HG03469 (cell line): ENCODE results near the gene MOGAT3.
A peak's percentile ranks its signal among the peaks of the same experiment; 100 is the strongest.

ENCODE experiments used
- ATAC-seq: cut with Tn5 transposase; IDR thresholded peaks from one replicate; pipeline ENCODE4 v1.9.1; 2021; ENCODE audit warnings: mild to moderate bottlenecking, moderate library complexity, moderate number of reproducible peaks; ENCODE audit not compliant: unreplicated experiment

Gene MOGAT3

GRCh38 chr7:101173752-101174244 is 27.0 kb downstream of the MOGAT3 start:
- no peak for ATAC-seq

GRCh38 chr7:101172854-101173751 is 27.7 kb downstream of the MOGAT3 start:
- no peak for ATAC-seq

DNA sequence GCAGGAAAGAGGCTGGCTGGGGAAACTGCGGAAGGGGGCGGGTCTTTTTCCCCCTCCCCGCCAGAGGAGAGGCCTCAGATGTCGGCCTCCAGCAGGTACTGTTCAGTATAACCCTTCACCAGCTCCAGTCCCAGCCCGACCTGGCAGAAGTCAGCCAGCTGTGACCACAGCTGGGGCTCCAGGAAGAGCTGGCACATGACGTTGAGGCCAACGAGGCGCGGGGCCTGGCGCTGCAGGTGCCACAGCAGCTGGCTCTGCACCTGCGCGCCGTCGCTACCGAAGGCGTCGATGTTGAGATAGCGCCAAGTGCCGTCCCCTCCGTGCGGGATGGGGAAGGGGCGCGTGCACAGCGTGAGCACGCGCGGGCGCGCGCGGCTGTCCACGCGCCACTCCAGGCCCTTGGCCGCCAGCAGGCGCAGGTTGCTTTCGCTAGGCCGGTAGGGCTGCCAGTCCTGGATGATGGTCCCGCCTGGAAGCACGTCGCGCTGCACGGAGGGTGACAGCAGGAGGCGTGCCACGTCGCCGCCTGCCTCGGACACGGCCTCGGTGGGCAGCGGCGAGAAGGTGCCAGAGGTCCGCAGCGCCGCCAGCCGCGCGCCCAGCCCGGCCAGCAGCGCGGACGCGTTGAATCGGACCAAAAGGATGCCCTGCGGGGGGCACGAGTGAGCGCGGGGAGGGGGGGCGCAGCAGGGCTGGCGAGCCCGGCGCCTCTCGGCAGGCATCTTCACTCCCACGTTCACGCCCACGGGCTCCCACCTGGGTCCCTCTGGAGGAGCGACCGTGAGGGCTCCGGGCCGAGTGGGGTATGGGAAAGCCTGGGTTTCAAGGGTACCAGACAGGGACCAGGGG is 28.6 kb downstream of the MOGAT3 start:
- ATAC-seq = no peak

GRCh38 chr7:101171442-101171837 is 29.4 kb downstream of the MOGAT3 start:
- no peak for ATAC-seq

DNA sequence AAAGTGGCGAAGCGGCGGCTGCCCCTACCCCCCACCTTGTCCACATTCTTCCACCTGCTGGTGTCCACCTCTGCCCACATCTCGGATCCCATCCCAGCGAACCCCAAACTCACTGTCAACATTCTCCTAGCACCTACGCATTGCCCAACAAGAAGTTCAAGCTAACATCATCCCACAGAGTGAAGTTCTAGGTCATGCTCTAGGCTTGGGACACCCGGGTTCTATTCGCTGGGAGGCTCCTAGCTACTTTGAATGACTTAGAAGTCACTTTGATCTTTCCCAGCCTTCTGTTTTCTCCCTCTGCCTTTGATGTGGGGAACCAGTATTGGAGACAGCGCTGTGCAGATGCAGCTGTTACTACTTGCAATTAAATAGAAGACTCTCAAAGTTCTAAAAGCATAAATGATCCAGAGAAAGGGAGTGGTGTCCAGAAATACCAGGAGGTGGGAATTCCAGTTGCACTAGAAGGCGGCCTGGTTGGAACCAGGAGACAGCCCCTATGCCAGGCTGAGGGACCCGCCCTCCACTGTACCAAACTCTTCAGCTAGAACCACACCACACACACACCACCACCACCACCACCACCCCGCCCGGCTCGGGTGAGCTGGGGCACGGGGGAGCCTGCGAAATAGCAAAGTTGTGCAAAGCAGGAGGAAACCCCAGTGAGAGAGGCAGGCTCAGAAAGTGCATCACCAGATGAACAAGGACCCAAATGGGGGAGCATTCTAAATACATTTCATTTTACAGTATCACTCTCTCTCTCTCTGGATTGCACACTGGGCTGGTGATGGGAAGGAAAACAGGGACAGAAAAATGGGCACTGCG is 30.0 kb downstream of the MOGAT3 start:
- ATAC-seq = no peak

DNA sequence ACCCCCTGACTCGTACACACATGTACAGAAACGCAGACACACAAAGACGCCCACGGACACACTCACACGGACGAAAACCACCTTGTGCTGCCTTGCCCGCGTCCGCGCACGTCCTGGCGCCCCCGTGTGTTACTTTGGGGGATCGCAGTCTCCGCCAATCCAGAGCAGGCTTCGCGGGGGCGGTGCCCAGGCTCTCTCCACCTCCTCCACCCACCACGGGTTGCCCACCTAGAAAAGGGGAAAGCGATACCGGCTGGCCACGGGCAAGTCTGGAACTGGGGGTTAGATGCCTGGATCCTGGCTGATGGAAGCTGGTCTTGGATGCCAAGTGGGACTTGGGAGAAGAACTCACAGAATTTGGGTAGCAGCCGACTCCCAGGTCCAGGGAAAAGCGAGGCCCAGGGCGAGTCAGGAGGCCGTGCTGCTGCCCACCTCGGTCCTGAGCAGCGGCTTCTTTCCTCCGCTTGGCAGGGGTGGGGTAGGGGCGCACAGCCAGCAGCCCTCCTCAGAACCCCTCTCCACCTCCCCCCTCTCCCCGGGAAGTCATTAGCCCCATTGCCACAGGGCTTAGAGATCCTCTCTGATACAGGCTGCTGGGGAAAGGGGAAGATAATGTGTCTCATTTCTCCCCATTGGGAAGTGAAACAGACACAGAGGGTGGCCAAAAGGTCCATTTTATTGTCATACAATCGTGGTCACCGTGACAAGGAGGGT is 30.8 kb downstream of the MOGAT3 start:
- ATAC-seq = no peak

DNA sequence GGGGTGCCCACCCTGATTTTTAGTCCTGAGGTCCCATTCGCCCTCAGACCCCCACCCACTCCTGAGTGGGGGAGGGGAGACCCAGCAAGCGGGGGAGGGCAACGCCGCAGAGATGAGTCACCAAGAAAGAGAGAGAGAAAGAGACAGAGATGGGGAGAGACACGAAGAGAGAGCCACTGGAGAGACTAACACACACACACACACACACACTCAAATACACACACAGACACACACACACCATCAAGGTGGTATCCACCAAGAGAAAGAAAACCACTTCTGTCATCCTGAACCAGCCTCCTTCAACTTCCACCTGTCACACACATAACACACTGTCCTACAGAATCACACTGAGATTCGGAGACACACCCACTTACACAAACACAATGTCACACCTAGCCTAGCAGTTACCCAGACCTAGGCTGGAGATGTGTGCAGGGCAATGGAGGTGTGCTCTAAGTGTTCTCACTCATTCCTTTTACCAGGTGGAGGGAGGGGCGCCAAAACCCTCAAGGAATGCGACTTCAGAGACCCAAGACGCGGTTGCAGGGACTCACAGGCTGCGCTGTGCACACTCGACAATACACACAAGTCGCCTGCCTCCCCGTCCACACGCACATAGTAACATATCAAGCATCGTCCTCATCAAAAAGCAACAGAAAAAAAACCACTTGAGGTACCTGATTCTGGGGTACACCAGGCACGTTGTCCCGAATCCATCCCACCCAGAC is 31.6 kb downstream of the MOGAT3 start:
- no peak for ATAC-seq

GRCh38 chr7:101168412-101169049 is 32.3 kb downstream of the MOGAT3 start:
- ATAC-seq = no peak

- ATAC-seq = no peak
Observed at GRCh38 chr7:101167645-101168411, 33.0 kb downstream of the MOGAT3 start.

GRCh38 chr7:101166909-101167644 is 33.8 kb downstream of the MOGAT3 start:
- ATAC-seq = no peak

- no peak for ATAC-seq
Observed at GRCh38 chr7:101166648-101166908, 34.3 kb downstream of the MOGAT3 start.

DNA sequence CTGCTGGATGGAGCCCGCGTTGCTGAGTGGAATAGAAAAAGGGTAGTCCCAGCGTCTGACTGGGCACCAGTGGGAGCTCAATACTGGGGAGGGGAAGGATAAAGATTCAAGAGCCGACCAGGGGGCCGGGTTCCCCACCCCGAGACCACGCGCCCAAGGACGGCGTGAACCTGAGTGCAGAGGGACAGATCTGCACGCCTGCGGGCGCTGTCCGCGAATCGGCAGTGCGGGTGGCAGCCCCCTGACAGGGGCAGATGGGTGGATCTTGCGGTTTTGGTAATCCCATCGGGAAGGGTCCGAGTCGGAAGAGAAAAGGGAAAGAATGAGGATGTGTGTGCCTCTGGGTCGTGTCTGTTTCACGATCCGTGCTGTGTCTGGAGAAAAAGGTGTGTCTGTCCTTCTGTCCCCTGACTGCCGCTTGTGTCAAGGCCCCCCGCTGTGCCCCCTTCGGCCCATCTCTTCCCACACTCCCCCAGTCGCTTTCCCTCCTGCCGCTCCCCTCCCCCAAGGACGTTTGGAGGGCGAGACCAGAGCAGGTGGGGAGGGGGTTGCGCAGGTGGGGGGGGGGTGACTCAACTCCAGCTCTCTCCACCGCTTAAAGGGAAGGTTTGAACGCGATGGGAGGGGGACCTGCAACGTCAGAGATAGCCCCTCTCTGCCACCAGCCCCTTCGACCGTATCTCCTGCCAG is 34.7 kb downstream of the MOGAT3 start:
- no peak for ATAC-seq

GRCh38 chr7:101165075-101165957 is 35.5 kb downstream of the MOGAT3 start, which contains the start of gene VGF:
VGF (minus strand) TSS chr7:101165569; CDS start chr7:101164843, 726 bp downstream.
- ATAC-seq = peak; percentile 67

DNA sequence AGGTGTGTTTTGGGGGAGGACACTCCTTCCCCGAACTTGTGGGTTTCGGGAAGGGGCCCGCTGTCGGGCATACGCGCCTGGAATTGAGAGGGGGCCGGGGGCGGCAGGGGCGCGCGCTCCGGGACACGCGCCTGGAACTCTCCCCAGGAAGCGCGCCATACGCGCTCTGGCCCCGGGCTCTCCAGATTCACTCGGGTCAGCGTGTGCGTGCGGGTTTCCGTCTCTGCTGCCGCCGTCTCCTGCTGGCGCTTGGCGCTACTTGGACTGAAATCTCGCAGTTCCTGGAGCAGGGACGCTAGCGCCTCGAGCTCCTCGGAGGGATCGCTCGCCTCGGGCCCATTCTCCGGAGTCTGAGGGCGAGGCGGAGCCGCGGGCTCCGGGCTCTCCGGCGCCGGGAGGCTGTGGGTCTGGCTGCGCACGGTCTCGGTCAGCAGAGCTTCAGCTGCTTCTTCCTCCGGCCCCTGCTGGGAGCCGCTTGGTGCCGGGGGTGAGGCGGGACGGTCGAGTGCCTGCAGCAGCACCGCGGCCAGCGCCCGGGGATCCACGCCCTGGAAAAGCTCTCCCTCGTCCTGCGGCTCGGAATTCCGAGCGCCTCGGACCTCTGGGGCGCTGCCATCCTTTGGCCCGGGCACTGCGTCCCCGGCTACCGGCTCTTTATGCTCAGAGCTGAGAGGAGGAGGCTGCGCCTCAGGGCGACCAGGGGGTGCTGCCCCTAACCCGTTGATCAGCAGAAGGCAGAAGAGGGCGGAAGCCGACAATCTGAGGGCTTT is 36.6 kb downstream of the MOGAT3 start:
- ATAC-seq = no peak

DNA sequence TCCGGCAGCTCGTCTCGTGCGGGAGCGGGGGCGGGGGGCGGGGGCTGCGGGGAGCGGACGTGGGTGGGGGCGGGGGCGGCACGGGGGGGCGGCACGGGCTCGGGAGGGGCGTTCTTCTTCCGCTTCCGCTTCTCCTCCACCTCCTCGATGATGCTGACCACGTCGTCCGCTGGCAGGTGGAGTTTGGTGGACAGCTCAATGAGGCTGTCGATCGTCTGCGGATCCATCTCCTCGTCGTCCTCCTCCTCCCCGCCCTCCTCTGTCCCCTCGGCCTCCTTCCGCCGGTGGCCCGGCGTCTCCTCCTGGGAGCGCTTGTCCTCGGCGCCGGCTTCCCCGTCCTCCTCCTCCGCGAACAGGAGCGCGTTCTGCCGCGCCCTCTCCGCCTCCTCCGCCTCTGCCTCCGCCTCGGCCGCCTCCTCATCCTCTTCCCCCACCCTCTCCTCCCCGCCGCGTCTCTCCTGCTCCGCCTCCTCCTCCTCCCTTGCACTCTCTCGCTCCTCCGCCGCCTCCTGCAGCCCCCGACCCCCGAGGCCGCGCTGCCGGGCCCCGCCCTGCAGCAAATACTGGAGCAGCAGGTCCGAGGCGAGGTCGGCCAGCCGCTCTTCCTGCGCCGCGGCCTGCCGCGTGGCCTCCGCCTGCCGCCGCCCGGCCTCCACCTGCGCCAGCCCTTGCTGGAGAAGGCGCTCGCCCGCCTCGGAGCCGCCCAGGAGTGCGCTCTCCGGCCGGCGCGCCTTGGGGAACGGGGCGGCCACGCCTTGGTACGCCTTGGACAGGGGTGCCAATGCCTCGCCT is 37.4 kb downstream of the MOGAT3 start:
- ATAC-seq = no peak
